DOHH2 (cell line): Measurements from ENCODE around the gene SLA2.

Experiments used
- CTCF ChIP-seq: fragments of 200-600 bp; sonication (generic); IDR thresholded peaks from one replicate; pipeline ENCODE4 v1.5.1; 2014; ENCODE audit warnings: antibody characterized with exemption, mild to moderate bottlenecking, low read depth, low read length; ENCODE audit not compliant: poor library complexity, severe bottlenecking
- EZH2phosphoT487 ChIP-seq: fragments of 200-600 bp; sonication (generic); IDR thresholded peaks from 2 replicates; pipeline ENCODE4 v1.6.1; 2017; ENCODE audit warnings: borderline replicate concordance, mild to moderate bottlenecking, antibody characterized with exemption, low read length, moderate library complexity, mixed read lengths

- no peak for TF ChIP-seq CTCF
- TF ChIP-seq EZH2phosphoT487, result no peak
Measured at GRCh38 chr20:36688630-36689029, 42.6 kb upstream of the SLA2 start.
